HL-60 (cell line): Measurements from ENCODE around the gene TM6SF1.

Experiments
- GABPA ChIP-seq: IDR thresholded peaks from 2 replicates; pipeline ENCODE4 v1.6.1; 2012; ENCODE audit warnings: low read depth
- POLR2AphosphoS5 ChIP-seq: IDR thresholded peaks from 2 replicates; pipeline ENCODE4 v1.6.1; 2012; ENCODE audit warnings: low read depth
- SPI1 ChIP-seq: IDR thresholded peaks from 2 replicates; pipeline ENCODE4 v1.6.1; 2012; ENCODE audit warnings: low read depth, mild to moderate bottlenecking, borderline replicate concordance
- TF ChIP-seq, protein P1 (sequence below): IDR thresholded peaks from one replicate; pipeline ENCODE4 v1.5.1; 2011; ENCODE audit warnings: low read length, control low read depth, inconsistent platforms; ENCODE audit not compliant: insufficient read depth

DNA sequence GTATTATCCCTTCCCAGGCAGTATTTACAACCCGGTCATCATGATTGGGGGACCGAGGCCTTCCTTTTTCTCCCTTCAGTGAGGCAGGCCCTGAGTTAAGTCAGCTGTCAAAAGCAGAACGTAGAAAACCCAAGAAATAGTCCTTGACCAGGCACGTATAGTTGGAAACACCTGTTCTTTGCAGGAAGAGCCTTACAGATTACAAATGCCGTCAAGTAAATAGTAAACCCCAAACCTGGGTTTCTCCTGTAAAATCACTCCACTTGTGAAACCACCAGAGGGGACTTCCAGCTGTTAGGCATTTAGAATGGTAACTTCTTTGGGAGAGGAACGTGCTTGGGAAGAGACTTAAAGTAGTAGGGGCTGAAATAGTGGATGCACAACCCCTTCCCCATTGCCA is 39.4 kb upstream of the TM6SF1 start:
- TF ChIP-seq, protein P1, sequence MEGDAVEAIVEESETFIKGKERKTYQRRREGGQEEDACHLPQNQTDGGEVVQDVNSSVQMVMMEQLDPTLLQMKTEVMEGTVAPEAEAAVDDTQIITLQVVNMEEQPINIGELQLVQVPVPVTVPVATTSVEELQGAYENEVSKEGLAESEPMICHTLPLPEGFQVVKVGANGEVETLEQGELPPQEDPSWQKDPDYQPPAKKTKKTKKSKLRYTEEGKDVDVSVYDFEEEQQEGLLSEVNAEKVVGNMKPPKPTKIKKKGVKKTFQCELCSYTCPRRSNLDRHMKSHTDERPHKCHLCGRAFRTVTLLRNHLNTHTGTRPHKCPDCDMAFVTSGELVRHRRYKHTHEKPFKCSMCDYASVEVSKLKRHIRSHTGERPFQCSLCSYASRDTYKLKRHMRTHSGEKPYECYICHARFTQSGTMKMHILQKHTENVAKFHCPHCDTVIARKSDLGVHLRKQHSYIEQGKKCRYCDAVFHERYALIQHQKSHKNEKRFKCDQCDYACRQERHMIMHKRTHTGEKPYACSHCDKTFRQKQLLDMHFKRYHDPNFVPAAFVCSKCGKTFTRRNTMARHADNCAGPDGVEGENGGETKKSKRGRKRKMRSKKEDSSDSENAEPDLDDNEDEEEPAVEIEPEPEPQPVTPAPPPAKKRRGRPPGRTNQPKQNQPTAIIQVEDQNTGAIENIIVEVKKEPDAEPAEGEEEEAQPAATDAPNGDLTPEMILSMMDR: no peak
- TF ChIP-seq SPI1: no peak
- no peak for TF ChIP-seq POLR2AphosphoS5
- TF ChIP-seq GABPA: no peak
